GM04503 (cell line): ENCODE results near the gene KCNN2.

ENCODE experiments used
- DNase-seq: peaks from one replicate; pipeline ENCODE4 v3.0.0-alpha.2; 2012; ENCODE audit warnings: low read depth

The KCNN2 gene

GRCh38 chr5:114361724-114362196 lies at the start of gene KCNN2:
Gene KCNN2, plus strand, starts transcription at chr5:114362070. Its CDS starts 70 bp downstream, at chr5:114362140.
- no peak for DNase-seq

- DNase-seq = no peak
Measured at GRCh38 chr5:114312658-114313057, 49.2 kb upstream of the KCNN2 start.

- DNase-seq = no peak
Measured at GRCh38 chr5:114314061-114314460, 47.8 kb upstream of the KCNN2 start.

GRCh38 chr5:114316167-114316566 lies 45.7 kb upstream of the KCNN2 start:
- no peak for DNase-seq

GRCh38 chr5:114317751-114318150 lies 44.1 kb upstream of the KCNN2 start:
- no peak for DNase-seq

- no peak for DNase-seq
Measured at GRCh38 chr5:114319236-114319635, 42.6 kb upstream of the KCNN2 start.

GRCh38 chr5:114319821-114320220 lies 42.0 kb upstream of the KCNN2 start:
- DNase-seq = no peak

GRCh38 chr5:114324282-114324681 lies 37.6 kb upstream of the KCNN2 start:
- DNase-seq = no peak

- DNase-seq = no peak
Measured at GRCh38 chr5:114325541-114325940, 36.3 kb upstream of the KCNN2 start.

- DNase-seq = no peak
Measured at GRCh38 chr5:114327474-114327873, 34.4 kb upstream of the KCNN2 start.

- no peak for DNase-seq
Measured at GRCh38 chr5:114327987-114328386, 33.9 kb upstream of the KCNN2 start.

GRCh38 chr5:114330916-114331531 lies 30.8 kb upstream of the KCNN2 start:
- no peak for DNase-seq

GRCh38 chr5:114332493-114332892 lies 29.4 kb upstream of the KCNN2 start:
- no peak for DNase-seq

GRCh38 chr5:114332925-114333324 lies 28.9 kb upstream of the KCNN2 start:
- no peak for DNase-seq

GRCh38 chr5:114335391-114335790 lies 26.5 kb upstream of the KCNN2 start:
- DNase-seq = no peak

- no peak for DNase-seq
Measured at GRCh38 chr5:114339108-114339507, 22.8 kb upstream of the KCNN2 start.

- no peak for DNase-seq
Measured at GRCh38 chr5:114346181-114346580, 15.7 kb upstream of the KCNN2 start.

- DNase-seq = no peak
Measured at GRCh38 chr5:114355086-114355830, 6.6 kb upstream of the KCNN2 start.

- no peak for DNase-seq
Measured at GRCh38 chr5:114358329-114358728, 3.5 kb upstream of the KCNN2 start.

GRCh38 chr5:114360357-114360756 lies 1.5 kb upstream of the KCNN2 start:
- DNase-seq = no peak

- no peak for DNase-seq
Measured at GRCh38 chr5:114360816-114361723, 800 bp upstream of the KCNN2 start.

GRCh38 chr5:114362197-114362976 lies 517 bp downstream of the KCNN2 start:
- no peak for DNase-seq
